GM21529 (cell line): ENCODE measurements around the gene CTDP1.

Experiments used
- ATAC-seq: cut with Tn5 transposase; IDR thresholded peaks from one replicate; pipeline ENCODE4 v1.9.1; 2021; ENCODE audit not compliant: unreplicated experiment

CTDP1 gene

DNA sequence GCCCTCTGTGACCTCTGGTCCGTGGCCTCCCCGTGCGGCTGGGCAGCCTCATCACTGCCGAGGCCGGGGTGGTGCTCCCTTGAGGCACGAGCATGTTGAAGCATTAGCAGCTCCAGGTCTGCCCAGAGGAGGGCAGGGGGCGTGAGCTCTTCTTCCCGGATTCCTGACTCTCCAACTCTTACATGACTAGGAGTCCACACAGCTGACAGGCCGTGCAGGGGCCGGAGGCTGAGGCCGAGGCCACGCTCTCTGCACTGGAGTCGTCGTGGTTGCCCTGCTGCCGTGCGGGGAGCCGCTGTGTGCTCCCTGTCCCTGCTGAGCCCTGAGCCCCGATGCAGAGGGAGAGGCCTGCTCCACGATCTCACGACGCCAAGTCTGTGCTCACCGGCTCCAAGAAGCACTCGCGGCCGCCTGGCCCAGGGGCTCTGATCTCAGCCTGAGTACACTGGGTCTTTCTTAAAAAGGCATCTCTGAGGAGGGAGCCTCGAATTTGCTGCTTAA is 98.7 kb downstream of the CTDP1 start:
- no peak for ATAC-seq

DNA sequence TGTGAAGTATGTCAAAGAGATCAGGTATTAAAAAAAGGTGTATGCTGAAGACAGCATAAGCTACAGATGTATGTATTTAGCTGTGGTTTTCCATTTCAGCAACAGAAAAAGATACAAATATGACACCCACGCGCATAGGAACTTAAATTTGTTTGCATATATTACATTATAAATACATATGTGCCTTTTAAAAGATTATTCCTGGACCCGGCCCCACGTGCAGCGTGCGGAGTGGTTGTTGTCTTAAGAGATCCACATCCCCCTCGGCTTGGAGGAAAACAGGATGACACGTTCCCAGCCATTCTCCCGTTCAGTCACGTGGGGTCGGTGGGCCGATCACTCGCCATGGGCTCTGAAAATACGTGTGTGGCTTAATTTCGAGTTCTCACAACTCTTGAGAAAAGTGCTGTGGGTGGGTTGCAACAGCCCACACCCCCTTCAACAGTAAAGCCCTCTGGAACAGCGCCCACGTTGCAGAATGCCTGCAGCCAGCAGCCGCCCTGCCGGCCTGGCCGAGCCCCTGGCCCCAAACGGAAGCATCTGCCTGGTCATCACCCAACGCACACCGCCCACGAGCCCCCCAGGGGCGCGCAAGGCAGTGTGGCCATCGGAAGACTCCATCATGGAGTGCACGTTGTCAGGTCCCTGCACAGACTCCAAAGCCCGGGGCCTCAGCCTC is 99.6 kb downstream of the CTDP1 start:
- ATAC-seq = no peak

DNA sequence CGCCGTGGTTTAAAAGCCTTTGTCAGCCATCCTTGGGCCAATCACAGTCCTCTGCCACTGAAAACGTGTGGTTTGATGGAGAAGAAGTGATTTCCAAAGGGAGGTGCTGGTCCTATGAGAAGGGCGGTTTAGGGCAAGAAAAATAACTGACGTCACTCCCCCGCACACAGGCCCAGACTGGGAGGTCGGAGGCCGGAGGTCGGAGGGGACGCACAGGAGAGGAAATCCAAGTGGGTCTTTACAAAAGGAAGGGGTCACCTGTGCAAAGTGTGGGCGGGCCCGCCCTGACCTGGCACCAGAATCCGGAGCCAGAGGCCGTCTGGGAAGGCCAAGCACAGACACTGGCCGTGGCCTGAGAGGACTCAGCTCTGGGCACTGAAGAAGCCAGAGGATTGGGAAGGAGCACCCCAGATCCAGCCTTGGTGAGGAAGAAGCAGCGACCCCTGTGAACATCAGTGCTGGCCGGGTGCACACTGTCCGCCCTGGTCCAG is 100.1 kb downstream of the CTDP1 start:
- no peak for ATAC-seq

DNA sequence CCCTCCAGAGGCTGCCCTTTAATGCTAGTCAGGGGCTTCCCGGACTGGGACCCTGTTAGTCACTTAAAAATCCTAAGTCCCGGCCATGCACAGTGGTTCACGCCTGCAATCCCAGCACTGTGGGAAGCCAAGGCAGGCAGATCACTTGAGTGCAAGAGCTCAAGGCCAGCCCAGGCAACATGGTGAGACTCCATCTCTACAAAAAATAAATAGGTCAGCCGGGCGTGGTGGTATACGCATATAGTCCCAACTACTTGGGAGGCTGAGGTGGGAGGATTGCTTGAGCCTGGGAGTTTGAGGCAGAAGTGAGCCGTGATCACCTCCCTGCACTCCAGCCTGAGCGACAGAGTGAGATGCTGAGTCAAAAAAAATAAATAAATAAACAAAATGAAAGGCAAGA is 100.9 kb downstream of the CTDP1 start:
- no peak for ATAC-seq

DNA sequence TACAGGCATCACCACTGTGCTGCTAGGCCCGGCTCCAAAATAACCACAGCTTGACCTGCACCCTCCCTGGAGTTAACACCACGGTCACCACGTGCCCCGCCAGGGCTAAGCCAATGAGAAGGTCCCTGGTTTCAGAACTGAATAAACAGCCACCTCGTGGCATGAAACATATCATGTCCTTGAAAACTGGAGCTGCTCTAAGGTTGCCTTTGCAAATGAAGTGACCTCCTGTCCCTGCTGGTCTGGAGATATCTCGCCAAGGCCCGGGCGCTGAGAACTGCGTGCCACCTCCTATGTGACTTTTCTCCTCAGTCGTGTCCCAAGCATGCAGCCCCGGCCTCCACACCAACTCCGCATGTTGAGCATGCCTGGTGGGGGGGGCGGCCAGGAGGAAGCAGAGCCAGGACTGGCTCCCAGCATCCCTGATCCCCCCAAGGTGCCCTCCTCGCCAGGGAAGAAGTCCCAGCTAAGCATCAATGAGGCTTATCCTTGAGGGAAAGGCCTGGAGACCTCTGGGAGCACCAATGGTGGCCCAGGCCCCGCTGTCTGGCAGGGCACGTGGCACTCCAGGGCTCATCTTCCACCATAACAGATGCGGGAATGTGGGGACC is 101.8 kb downstream of the CTDP1 start:
- no peak for ATAC-seq

DNA sequence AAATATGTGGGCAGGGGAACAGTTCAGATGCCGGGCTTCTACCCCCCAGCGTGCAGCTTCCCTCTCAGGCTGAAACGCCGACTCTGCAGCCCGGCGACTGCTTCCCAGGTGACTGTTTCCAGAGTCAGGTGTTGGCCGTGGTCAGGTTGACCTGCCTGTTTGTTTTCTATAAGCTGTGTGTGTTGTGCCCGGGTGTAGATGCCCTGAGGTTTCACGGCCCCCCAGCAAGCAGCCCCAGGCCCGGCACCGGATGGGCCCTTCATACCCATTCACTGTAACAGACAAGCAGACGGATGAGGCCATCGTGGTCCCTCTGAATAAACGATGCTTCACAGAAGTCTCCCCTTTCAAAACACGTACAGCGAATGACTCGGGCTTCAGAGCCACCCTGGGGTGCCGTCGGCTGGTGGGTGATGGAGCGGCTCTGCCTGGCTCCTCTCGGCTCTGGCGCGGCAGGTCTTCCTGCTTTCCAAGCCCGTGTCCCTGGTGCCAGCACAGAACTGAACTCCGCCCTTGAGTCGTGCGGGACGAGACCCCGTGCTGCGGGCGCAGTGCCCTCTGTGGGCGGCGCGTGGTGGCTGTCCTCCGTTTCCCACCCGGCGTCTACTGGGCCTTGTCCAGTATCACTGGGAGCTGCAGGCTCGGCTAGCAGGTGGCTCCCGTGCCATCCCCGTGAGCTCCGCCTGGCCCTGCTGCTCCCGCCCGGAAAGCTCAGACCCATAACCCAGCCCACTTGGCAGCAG is 103.1 kb downstream of the CTDP1 start:
- no peak for ATAC-seq

DNA sequence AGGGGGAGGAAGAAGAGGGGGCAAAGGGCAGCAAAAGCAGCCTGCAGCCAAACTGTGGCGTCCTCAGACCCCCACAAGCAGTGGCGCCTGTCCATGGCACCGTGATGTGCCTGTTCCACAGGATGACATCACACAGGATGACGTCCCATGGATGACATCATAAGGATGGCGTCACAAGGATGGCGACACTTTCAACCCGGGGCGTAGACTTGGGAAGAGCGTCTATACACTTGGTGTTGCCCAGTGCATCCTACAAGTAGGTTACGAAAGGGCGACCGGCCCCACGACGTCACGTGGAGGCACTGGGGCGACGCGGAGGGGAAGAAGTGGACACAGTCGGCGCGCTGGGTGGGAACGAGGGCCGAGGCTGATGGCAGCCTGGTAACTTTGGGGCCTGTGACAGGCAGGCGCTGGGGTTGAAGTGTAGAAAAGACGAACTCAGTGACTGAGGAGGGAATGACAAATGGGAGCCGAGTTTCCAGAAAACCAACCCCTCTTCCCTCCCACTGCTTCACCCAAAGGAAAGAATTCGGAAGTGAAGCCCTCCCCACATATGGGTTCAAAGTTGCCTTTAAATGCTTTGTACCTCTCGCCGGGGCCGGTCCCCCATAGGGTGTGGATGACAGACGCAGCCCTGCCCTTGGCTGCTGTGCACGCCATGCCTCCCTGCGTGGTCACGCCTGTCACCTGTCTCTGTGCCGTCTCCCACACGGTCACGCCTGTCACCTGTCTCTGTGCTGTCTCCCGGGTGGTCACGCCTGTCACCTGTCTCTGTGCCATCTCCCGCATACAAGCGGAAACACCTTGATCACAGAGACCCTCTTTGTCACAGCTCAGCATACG is 104.7 kb downstream of the CTDP1 start:
- ATAC-seq = no peak

DNA sequence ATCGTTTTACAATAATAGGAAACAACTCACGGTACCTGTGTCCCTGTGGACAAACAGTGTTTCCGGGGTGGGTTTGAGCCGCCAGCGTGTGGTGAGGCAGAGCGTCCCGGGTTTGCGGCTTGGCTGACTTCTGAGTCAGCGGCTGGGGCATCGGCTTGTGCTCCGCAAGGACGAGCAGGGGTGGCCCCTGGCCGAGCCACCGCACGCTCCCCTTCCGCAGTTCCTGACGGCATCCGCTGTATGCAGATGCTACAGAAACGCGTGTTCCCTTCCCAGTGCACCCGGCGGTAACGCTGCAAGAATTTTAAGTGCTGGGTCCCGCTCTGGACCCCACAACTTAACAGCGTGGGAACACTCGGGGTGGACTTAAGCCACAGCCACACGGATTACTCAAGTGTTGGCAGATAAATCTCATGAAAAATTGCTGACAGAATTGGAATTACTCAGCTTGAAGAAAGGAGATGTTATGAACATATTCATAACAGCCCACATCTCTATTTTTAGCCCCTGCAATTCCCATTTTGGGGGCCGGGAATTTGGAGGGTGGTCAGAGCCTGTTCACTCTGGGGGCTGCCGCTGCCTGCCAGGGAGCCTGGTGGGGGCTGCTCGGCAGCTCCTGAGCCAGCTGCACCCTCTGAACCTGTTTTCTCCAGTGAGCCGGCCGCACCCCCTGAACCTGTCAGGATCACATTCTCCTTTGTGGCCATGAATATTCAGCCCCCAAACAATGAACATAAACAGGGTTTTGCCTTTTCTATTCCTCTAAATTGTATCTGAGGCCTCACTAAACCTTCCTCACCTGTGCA is 105.6 kb downstream of the CTDP1 start:
- no peak for ATAC-seq

DNA sequence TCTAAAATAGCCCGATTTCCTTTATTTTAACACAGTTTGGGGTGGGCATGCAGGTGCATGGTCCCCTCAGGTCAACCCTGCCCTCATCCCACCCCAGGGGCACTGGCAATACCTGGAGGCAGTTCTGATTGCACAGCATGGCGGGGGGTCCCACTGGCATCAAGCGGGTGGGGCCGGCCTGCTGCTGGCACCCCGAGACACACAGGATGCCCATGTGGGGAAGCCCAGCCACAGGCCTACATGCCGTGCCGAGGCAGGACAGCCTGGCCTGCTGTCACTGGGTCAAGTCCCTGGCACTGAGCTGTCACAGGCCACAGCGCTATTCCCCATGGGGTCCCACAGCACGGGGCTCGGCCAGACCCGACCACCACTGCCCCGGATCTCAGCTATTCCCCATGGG is 106.2 kb downstream of the CTDP1 start:
- no peak for ATAC-seq

DNA sequence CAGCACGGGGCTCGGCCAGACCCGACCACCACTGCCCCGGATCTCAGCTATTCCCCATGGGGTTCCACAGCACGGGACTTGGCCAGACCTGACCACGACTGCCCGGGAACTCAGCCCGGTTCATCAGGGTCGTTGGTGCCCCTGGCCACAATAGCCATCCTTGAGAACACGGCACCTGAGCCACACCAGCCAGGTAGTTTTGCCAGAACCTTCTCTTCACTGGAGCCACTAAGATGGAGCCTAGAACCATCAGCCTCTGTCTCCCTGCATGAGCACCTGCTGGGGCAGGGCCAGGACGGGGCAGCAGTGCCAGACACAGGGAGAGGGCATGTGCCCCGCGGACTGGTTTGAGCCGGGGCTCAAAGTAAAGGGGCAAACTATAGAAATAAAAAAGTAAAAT is 106.7 kb downstream of the CTDP1 start:
- ATAC-seq = no peak

DNA sequence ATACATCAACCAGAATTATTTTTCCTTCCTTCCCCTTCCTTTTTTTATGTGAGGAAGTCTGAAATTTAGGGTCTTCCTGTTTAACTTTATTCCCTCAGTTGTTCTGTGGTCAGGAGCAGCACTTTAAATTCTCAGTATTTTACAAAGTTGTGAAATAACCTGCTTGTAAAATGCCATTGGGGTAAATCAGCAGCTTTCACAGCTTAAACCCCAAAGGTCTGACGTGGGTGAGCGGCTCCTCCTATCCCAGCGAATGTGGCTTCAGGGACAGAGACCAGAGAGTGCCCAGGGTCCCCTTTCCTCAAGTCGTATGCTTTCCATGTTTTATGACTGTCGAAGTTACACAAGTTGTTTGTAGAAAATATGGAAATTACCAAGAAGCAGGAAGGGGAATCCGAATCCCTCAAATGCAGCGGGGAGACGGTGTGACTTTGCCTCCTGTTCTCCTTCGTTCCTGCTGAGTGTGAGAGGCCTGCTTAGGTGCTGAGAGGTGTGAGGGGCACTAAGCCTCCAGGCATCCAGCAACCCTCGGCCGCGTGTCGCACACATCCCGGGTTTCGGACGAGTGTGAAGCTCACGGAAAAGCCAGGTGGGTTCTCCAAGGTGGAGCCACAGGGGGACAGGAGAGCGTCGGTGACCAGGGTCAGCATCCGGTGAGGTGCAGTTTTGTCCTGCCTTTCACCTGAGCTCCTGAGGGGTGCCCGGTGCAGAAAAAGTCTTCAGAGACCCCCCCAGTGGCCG is 107.4 kb downstream of the CTDP1 start:
- no peak for ATAC-seq

DNA sequence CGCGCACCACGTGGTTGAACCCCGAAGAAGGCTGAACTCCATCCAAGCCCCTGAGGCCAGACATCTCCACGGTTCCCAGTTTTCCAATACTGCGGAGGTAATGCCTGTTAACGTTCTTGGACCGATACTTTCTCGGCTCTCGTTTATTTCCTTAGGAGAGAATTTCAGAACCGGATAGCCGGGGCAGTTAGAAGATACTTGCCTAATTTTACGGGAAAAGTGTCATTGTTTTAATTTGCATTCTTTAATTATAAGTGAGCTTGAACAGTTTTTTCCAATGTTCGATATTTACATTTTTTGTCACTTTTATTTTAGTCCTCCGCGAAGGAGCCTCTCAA is 107.9 kb downstream of the CTDP1 start:
- no peak for ATAC-seq

DNA sequence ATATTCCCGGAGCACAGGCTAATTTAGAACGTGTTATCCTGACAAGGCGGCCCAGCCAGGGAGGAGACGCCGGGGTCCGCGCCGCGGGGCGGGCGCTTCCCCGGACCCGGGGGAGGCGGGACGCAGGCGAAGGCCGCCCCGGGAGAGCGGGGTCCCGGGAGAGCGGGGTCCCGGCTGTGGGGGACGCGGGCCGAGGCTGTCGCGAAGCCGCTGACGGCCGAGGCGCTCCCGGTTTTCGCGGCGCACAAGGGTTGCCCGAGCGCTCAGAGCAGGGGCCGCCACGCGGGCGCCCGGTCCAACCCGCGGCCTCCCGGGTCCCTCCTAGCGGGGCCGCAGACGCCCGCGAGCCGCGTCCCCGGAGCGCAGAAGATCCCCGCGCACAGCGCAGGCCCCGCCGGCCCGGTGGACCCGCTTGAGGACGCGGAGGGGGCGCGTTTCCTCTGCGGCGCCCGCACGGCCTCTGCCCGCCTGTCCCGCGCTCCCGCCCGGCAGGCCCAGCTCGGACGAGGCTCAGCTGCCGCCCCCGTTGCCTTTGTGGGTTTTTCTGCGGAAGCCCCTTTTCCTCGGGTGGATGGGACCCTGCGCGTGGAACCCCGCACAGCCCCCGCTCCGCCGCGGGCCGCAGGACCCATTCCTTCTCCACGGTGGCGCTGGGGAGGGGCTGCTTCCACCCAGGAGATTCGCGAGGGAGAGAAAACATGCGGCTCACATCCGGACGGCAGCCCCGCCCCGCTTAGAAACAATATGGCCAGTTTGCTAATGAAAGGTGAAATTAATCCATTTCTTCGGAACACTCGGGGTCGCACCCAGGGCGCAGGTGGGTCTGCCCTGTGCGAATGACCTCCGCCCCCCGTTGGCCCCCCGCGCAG is 108.5 kb downstream of the CTDP1 start:
- ATAC-seq = no peak

DNA sequence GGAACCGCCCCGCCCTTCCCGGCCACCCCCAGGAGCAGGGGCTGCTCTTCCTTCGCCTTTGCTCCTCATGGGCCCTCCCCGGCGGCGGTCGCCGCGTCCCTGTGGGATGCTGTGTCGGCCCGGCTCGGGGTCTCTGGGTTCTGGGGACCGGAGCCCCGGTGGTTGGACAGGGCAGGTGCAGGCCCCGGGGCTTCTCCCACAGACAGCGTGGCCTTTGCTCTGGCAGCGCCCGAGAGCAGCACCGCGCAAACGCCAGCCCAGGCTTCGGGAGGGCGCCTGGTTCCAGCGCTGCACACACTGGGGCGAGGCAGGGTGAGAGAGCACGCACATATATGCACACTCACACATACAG is 109.1 kb downstream of the CTDP1 start:
- no peak for ATAC-seq

DNA sequence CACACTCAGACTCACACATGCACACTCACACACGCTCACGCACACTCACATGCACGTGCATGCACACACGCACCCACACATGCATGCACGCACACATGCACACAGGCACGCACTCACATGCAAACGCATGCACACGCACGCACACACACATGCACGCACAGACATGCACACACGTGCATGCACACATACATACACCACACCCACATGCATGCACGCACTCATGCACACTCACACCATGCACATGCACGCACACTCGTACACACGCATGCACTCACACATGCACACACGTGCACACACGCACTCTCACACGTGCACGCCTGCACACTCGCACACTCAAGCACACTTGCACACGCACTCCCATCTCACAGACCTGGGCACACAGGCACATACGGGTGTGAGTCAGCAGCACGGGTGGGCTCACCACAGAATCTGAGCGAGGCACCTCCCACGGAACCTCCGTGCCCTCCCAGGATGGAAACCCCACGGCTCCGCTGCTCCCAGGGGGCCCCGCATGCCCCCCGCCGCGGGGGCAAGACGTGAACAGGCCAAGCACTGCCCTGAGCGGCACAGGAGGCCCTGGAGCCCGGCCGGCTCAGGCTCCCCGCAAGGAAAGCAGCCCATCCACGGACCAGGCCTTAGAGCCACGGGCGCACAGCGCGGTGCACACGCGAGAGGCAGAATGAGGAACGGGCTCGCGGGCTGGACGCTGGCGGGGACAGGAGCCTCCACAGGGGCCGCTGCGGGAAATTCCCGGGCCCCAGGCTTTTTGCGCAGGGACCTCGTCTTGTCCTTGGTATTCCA is 109.7 kb downstream of the CTDP1 start:
- no peak for ATAC-seq

DNA sequence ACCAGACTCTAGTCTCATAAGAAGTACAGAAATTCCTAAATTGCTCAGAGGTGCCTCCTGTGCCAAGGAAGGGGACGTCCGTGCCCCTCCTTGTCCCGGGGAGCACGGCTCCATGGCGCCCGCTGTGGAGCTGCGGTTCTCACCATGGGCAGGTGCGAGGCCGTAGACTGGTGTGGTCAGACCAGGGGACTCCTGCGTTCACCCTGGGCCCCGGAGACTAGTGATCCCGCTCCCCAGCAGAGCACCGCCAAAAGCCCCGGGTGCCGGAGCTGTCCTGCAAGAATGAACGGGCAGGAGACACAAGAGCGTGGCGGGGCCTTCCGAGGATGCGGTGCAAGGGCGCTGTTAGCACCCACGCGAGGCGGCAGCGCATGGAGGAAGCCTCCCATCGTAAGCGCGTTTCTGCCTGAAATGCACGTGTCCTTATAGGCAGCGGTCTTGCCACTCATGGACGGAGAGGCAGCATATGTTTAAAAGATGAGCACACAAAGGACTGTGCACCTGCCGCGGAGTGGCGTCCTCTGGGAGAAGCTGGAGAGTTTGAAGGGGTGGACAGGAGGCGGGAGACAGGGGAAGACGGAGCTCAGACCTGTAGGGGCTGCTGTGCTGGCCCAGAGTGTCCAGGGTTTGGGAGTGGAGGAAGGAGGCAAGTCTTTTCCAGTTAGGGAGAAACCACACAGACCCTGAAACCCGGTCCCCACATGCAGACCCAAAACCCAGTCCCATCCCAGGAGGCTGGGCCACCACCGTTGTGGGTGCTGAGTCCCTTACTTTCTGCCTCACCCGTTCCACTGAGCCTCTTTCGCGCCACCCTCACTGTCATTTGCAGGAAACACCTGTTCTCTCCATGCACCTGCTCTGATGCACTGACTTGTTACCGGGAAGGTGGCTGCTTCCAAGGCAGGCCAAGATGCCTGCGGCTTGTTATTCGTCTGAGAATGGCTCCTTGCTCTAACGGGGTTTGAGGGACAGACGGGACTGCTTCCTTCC is 110.6 kb downstream of the CTDP1 start:
- no peak for ATAC-seq
